Fibroblast of the conjunctiva (primary cell): ENCODE data around the gene TMEM196.
"Not testable (repeated sequence)": the region's sequence is repeated elsewhere in the genome, so short reads cannot be mapped to it uniquely, and the experiment has no call there.

Experiments used
- DNase-seq: peaks from one replicate; pipeline ENCODE4 v3.0.0-alpha.2; 2010; ENCODE audit warnings: low read depth

Gene TMEM196

DNA sequence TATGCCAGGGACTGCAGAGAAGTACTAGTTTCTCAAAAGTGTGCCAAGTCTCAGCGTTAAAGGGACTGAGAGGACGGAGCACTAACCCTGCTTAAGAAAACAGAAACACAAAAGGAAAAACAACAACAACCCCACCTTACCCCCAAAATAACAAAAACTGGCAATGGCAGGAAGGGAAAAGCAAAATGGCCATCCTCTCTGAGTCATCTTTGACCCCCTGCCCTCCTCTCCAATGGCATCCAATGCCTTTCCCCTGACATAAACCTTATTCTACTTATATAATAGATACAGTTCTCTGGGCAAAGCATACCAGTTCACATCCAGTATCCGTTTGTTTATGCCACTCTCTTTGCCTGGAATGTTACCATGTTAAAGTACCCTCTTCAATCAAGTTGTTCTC lies 66.2 kb downstream of the TMEM196 start:
- DNase-seq = no peak

GRCh38 chr7:19705663-19706062 lies 67.8 kb downstream of the TMEM196 start:
- no peak for DNase-seq

DNA sequence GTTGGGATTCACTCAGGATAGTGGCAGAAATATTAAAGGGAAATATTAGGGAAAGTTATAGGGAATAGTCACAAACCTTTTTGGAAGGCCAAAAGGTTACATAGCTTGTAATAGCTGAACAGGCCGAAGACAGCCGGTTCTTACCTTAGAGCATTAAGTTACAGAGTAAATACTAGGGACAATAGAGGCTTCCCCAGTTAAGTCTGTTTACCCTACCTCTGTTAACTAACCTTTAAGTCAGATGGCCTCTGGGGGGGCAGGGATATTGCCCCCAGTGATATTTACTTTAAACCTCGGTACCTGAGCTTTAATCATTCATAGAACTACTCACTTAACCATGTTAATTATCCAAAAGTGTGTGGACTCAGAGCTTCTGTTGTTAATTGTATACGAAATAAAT lies 71.9 kb downstream of the TMEM196 start:
- no peak for DNase-seq

GRCh38 chr7:19700936-19701335 lies 72.5 kb downstream of the TMEM196 start:
- DNase-seq = no peak

DNA sequence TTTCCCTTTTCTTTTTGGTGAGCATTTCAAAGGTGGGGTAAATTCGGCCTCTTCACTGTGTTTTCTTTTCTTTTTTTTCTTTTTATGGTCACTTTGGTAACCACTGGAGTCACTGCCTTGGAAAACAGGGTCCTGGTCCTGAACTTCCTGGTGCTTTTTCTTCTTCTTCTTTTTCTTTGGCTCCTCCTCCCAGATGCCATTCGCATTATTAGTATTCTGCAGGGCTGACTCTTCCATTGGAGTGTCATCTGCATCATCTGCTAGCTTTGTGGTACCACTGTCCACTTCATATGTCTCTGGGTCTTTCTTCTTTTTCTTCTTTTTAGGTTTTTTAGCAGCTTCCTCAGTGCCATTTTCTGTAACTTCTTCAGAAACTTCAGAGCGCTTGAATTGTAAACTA lies 75.1 kb downstream of the TMEM196 start:
- DNase-seq = no peak

DNA sequence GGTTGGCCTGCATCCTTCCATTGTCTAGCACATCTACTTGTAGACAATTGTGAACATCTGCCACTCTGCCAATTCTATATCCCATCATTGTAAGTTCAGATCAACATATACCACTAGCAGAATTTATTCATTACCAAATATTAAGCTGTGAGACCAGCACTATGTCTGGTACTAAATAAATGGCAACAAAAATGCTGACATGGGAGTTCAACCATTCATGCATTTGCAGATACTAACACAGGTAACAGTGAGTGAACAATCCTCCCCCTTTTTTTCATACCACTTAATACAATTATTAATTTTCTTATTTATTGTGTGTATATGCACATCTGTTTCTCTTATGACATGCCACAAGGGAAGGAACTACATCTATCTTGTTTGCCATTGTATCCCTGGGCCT lies 76.5 kb downstream of the TMEM196 start:
- DNase-seq = no peak

- DNase-seq = no peak
These were observed 81.1 kb downstream of the TMEM196 start for GRCh38 chr7:19692111-19692828.

GRCh38 chr7:19690736-19691135 lies 82.7 kb downstream of the TMEM196 start:
- no peak for DNase-seq

- not testable (repeated sequence) for DNase-seq
These were observed 84.3 kb downstream of the TMEM196 start for GRCh38 chr7:19689130-19689529.

GRCh38 chr7:19681596-19681995 lies 91.8 kb downstream of the TMEM196 start:
- DNase-seq = no peak

DNA sequence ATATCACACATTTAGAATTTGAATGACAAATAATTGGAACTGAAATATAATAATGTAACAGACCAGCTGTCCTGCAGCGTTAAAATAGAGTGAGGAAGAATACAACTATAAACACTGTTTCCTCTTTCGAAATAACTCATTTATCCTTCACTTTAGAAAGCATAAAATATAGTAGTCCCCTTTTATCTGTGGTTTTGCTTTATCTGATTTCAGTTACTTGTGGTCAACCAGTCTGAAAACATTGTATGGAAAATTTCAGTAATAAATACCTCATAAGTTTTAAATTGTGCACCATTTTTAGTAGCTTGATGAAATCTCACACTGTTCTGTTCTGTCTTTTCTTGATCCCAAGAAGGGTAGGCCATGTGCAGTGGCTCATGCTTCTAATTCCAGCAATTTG lies 96.2 kb downstream of the TMEM196 start:
- DNase-seq = no peak

DNA sequence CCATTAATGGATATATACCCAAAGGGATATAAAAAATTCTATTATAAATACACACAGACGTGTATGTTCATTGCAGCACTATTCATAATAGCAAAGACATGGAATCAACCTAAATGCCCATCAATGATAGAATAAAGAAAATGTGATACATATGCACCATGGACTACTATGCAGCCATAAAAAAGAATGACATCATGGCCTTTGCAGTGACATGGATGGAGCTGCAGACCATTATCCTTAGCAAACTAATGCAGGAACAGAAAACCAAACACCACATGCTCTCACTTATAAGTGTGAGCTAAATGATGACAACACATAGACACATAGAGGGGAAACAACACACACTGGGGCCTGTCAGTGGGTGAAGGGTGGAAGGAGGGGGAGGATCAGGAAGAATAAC lies 97.6 kb downstream of the TMEM196 start:
- DNase-seq = no peak

DNA sequence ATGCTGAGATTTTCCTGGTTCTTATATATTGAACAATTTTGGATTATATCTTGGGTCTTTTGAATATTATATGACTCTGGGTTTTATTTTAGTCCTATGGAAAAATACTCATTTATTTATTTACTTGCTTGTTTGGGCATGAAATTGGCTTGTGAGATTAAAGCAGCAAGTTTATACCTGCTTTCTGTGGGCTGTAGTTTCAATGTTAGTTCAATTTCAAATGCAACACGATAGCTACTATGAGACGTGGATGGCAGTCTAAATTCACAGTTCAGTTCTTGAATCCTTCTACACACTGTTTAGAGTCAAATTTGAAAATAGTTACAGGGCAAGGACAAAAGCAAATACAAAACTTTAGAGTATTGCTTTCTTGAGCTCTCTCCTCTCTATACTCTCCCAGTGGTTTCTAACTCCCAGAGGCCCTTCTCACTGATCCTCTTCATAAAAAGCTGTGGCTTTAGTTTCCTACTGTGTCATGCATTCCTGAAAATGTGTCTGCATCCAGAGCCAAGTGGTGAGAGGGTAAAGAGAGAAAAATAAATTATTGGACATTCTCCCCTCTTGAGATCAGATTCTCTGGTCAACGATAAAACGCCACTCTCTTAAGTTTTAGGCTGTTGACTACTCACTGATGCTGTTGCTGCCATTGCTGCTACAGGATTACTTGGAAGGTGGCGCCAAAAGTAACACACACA lies 99.0 kb downstream of the TMEM196 start:
- no peak for DNase-seq

- DNase-seq = no peak
These were observed 102.6 kb downstream of the TMEM196 start for GRCh38 chr7:19670806-19671205.
